ENCODE measurements around the gene CYGB. TPM values are rescaled to one million over a fixed set of nuclear protein-coding genes. Genes with fewer than 3 reads are reported as not detected.
A peak's percentile ranks its signal among the peaks of the same experiment; 100 is the strongest.
"Not testable (repeated sequence)": the region's sequence is repeated elsewhere in the genome, so short reads cannot be mapped to it uniquely, and the experiment has no call there.

Gene CYGB
- total RNA-seq, 1 experiment from 2014 or later: 0.14 TPM

- no peak for DNase-seq (ENCODE audit: low read depth)
Observed at GRCh38 chr17:76538281-76538931, 897 bp upstream of the CYGB start.

- no peak for DNase-seq (ENCODE audit: low read depth)
Observed at GRCh38 chr17:76537288-76537577, 276 bp downstream of the CYGB start.

- no peak for DNase-seq (ENCODE audit: low read depth)
Observed at GRCh38 chr17:76536511-76537287, 810 bp downstream of the CYGB start.

- DNase-seq (ENCODE audit: low read depth): no peak
Observed at GRCh38 chr17:76535788-76536510, 1.6 kb downstream of the CYGB start.

- no peak for DNase-seq (ENCODE audit: low read depth)
Observed at GRCh38 chr17:76534831-76535732, 2.4 kb downstream of the CYGB start.

GRCh38 chr17:76533640-76534359, 3.7 kb downstream of the CYGB start:
- DNase-seq (ENCODE audit: low read depth): not testable (repeated sequence)

- peak; percentile 38 for DNase-seq (ENCODE audit: low read depth)
Observed at GRCh38 chr17:76532072-76532651, 5.3 kb downstream of the CYGB start.

GRCh38 chr17:76531486-76532038, 5.9 kb downstream of the CYGB start:
- DNase-seq (ENCODE audit: low read depth): no peak

GRCh38 chr17:76530811-76531485, 6.6 kb downstream of the CYGB start:
- DNase-seq (ENCODE audit: low read depth): no peak

GRCh38 chr17:76530095-76530723, 7.3 kb downstream of the CYGB start:
- DNase-seq (ENCODE audit: low read depth): no peak

GRCh38 chr17:76529224-76530094, 8.1 kb downstream of the CYGB start:
- peak; percentile 47 for DNase-seq (ENCODE audit: low read depth)

GRCh38 chr17:76528528-76529223, 8.8 kb downstream of the CYGB start:
- DNase-seq (ENCODE audit: low read depth): no peak

GRCh38 chr17:76528156-76528527, 9.4 kb downstream of the CYGB start:
- no peak for DNase-seq (ENCODE audit: low read depth)

GRCh38 chr17:76527430-76528111, 9.9 kb downstream of the CYGB start:
- peak; percentile 97 for DNase-seq (ENCODE audit: low read depth)

GRCh38 chr17:76527016-76527415, 10.5 kb downstream of the CYGB start:
- not testable (repeated sequence) for DNase-seq (ENCODE audit: low read depth)

GRCh38 chr17:76525513-76525833, 12.0 kb downstream of the CYGB start:
- DNase-seq (ENCODE audit: low read depth): not testable (repeated sequence)
